GM23338 (cell line): ENCODE measurements around the gene ENOX1.

ENCODE experiments used
- CTCF ChIP-seq, 2 experiments: fragments of 200-600 bp in 1 of 2; sonication (generic) in 1 of 2; conservative IDR thresholded peaks; 2 replicates each; pipeline versions ENCODE4 v1.5.1 to v1.6.1; 2016 to 2017; ENCODE audit warnings: antibody characterized with exemption in 2 of 2, low read depth in 2 of 2, mild to moderate bottlenecking in 2 of 2, moderate library complexity in 1 of 2
- EZH2 ChIP-seq: fragments of 200-600 bp; sonication (generic); IDR thresholded peaks from one replicate; pipeline ENCODE4 v1.8.0; 2017; ENCODE audit warnings: antibody characterized with exemption, mild to moderate bottlenecking, low read depth; ENCODE audit not compliant: unreplicated experiment
- POLR2AphosphoS5 ChIP-seq: IDR thresholded peaks from 2 replicates; pipeline ENCODE4 v1.6.1; 2016; ENCODE audit warnings: antibody characterized with exemption, low read depth

- TF ChIP-seq CTCF (conservative IDR thresholded peaks at IDR 0.05; ENCODE audit: low read depth in 2 of 2): no peak
- no peak for TF ChIP-seq EZH2
- no peak for TF ChIP-seq POLR2AphosphoS5
Measured at GRCh38 chr13:43167731-43168130, 619.0 kb downstream of the ENOX1 start.
